ENCODE measurements around the gene PPP1R37.
"Not testable (repeated sequence)": the region's sequence is repeated elsewhere in the genome, so short reads cannot be mapped to it uniquely, and the experiment has no call there.

Gene PPP1R37

GRCh38 chr19:45118591-45119355 lies 25.8 kb downstream of the PPP1R37 start:
- H3K27ac ChIP-seq (ENCODE audit: low read depth, low read length); H3K27me3 ChIP-seq (ENCODE audit: control insufficient read depth, insufficient read depth, low read length); H3K9ac ChIP-seq (ENCODE audit: low read depth, low read length); H3K4me3 ChIP-seq (ENCODE audit: low read depth, low read length); H3K36me3 ChIP-seq (ENCODE audit: control insufficient read depth, insufficient read depth, low read length); H3K4me1 ChIP-seq (ENCODE audit: control insufficient read depth, insufficient read depth, low read length); H3K9me3 ChIP-seq (ENCODE audit: control insufficient read depth, insufficient read depth, low read length): not testable (repeated sequence)

- Histone ChIP-seq H3K27ac (ENCODE audit: low read depth, low read length) (no peak overlapping the region), H3K4me1 (ENCODE audit: control insufficient read depth, insufficient read depth, low read length) (no peaks in the 10 kb centered on the region), H3K9me3 (ENCODE audit: control insufficient read depth, insufficient read depth, low read length) (no peaks in the 10 kb centered on the region), H3K9ac (ENCODE audit: low read depth, low read length) (no peak overlapping the region), H3K36me3 (ENCODE audit: control insufficient read depth, insufficient read depth, low read length) (no peaks in the 10 kb centered on the region), H3K27me3 (ENCODE audit: control insufficient read depth, insufficient read depth, low read length) (no peaks in the 10 kb centered on the region), H3K4me3 (ENCODE audit: low read depth, low read length) (no peak overlapping the region)
Measured at GRCh38 chr19:45119582-45119981, 26.6 kb downstream of the PPP1R37 start.

- Histone ChIP-seq H3K4me1 (ENCODE audit: control insufficient read depth, insufficient read depth, low read length) (no peaks in the 10 kb centered on the region), H3K36me3 (ENCODE audit: control insufficient read depth, insufficient read depth, low read length) (no peaks in the 10 kb centered on the region), H3K27ac (ENCODE audit: low read depth, low read length) (no peak overlapping the region), H3K4me3 (ENCODE audit: low read depth, low read length) (no peak overlapping the region), H3K9ac (ENCODE audit: low read depth, low read length) (no peak overlapping the region), H3K27me3 (ENCODE audit: control insufficient read depth, insufficient read depth, low read length) (no peaks in the 10 kb centered on the region), H3K9me3 (ENCODE audit: control insufficient read depth, insufficient read depth, low read length) (no peaks in the 10 kb centered on the region)
Measured at GRCh38 chr19:45121827-45122345, 28.9 kb downstream of the PPP1R37 start.

- Histone ChIP-seq H3K4me3 (ENCODE audit: low read depth, low read length) (no peak overlapping the region), H3K4me1 (ENCODE audit: control insufficient read depth, insufficient read depth, low read length) (no peaks in the 10 kb centered on the region), H3K9me3 (ENCODE audit: control insufficient read depth, insufficient read depth, low read length) (no peaks in the 10 kb centered on the region), H3K9ac (ENCODE audit: low read depth, low read length) (no peak overlapping the region), H3K27me3 (ENCODE audit: control insufficient read depth, insufficient read depth, low read length) (no peaks in the 10 kb centered on the region), H3K36me3 (ENCODE audit: control insufficient read depth, insufficient read depth, low read length) (no peaks in the 10 kb centered on the region), H3K27ac (ENCODE audit: low read depth, low read length) (no peak overlapping the region)
Measured at GRCh38 chr19:45122832-45123231, 29.9 kb downstream of the PPP1R37 start.

GRCh38 chr19:45123440-45123850 lies 30.5 kb downstream of the PPP1R37 start:
- no peaks in the 10 kb centered on the region for H3K27me3 ChIP-seq (ENCODE audit: control insufficient read depth, insufficient read depth, low read length)
- H3K9ac ChIP-seq (ENCODE audit: low read depth, low read length), result no peak overlapping the region
- no peaks in the 10 kb centered on the region for H3K36me3 ChIP-seq (ENCODE audit: control insufficient read depth, insufficient read depth, low read length)
- no peak overlapping the region for H3K4me3 ChIP-seq (ENCODE audit: low read depth, low read length)
- H3K9me3 ChIP-seq (ENCODE audit: control insufficient read depth, insufficient read depth, low read length), result no peaks in the 10 kb centered on the region
- H3K4me1 ChIP-seq (ENCODE audit: control insufficient read depth, insufficient read depth, low read length), result no peaks in the 10 kb centered on the region
- H3K27ac ChIP-seq (ENCODE audit: low read depth, low read length), result no peak overlapping the region

- Histone ChIP-seq H3K4me1 (ENCODE audit: control insufficient read depth, insufficient read depth, low read length) (no peaks in the 10 kb centered on the region), H3K9ac (ENCODE audit: low read depth, low read length) (no peak overlapping the region), H3K27ac (ENCODE audit: low read depth, low read length) (no peak overlapping the region), H3K36me3 (ENCODE audit: control insufficient read depth, insufficient read depth, low read length) (peaks cover 3% of the 10 kb centered on the region; the same call in 1 of the 2 replicates), H3K4me3 (ENCODE audit: low read depth, low read length) (no peak overlapping the region), H3K27me3 (ENCODE audit: control insufficient read depth, insufficient read depth, low read length) (no peaks in the 10 kb centered on the region), H3K9me3 (ENCODE audit: control insufficient read depth, insufficient read depth, low read length) (no peaks in the 10 kb centered on the region)
Measured at GRCh38 chr19:45124021-45124420, 31.0 kb downstream of the PPP1R37 start.

- no peak overlapping the region for H3K9ac ChIP-seq (ENCODE audit: low read depth, low read length)
- H3K4me1 ChIP-seq (ENCODE audit: control insufficient read depth, insufficient read depth, low read length), result peaks cover 1% of the 10 kb centered on the region; the same call in 1 of the 2 replicates
- H3K9me3 ChIP-seq (ENCODE audit: control insufficient read depth, insufficient read depth, low read length), result no peaks in the 10 kb centered on the region
- peaks cover 3% of the 10 kb centered on the region; the same call in 1 of the 2 replicates for H3K36me3 ChIP-seq (ENCODE audit: control insufficient read depth, insufficient read depth, low read length)
- no peak overlapping the region for H3K27ac ChIP-seq (ENCODE audit: low read depth, low read length)
- no peak overlapping the region for H3K4me3 ChIP-seq (ENCODE audit: low read depth, low read length)
- no peaks in the 10 kb centered on the region for H3K27me3 ChIP-seq (ENCODE audit: control insufficient read depth, insufficient read depth, low read length)
Measured at GRCh38 chr19:45125360-45125759, 32.4 kb downstream of the PPP1R37 start.

GRCh38 chr19:45125975-45126493 lies 33.1 kb downstream of the PPP1R37 start:
- Histone ChIP-seq H3K9me3 (ENCODE audit: control insufficient read depth, insufficient read depth, low read length) (no peaks in the 10 kb centered on the region), H3K4me3 (ENCODE audit: low read depth, low read length) (no peak overlapping the region), H3K36me3 (ENCODE audit: control insufficient read depth, insufficient read depth, low read length) (peaks cover 3% of the 10 kb centered on the region; the same call in 1 of the 2 replicates), H3K9ac (ENCODE audit: low read depth, low read length) (no peak overlapping the region), H3K27ac (ENCODE audit: low read depth, low read length) (no peak overlapping the region), H3K4me1 (ENCODE audit: control insufficient read depth, insufficient read depth, low read length) (peaks cover 8% of the 10 kb centered on the region; the same call in 1 of the 2 replicates), H3K27me3 (ENCODE audit: control insufficient read depth, insufficient read depth, low read length) (no peaks in the 10 kb centered on the region)

GRCh38 chr19:45126654-45127053 lies 33.7 kb downstream of the PPP1R37 start:
- no peak overlapping the region for H3K27ac ChIP-seq (ENCODE audit: low read depth, low read length)
- H3K36me3 ChIP-seq (ENCODE audit: control insufficient read depth, insufficient read depth, low read length), result peaks cover 3% of the 10 kb centered on the region; the same call in 1 of the 2 replicates
- no peaks in the 10 kb centered on the region for H3K27me3 ChIP-seq (ENCODE audit: control insufficient read depth, insufficient read depth, low read length)
- no peaks in the 10 kb centered on the region for H3K9me3 ChIP-seq (ENCODE audit: control insufficient read depth, insufficient read depth, low read length)
- peaks cover 8% of the 10 kb centered on the region; the same call in 1 of the 2 replicates for H3K4me1 ChIP-seq (ENCODE audit: control insufficient read depth, insufficient read depth, low read length)
- H3K9ac ChIP-seq (ENCODE audit: low read depth, low read length), result no peak overlapping the region
- no peak overlapping the region for H3K4me3 ChIP-seq (ENCODE audit: low read depth, low read length)

GRCh38 chr19:45128146-45128545 lies 35.2 kb downstream of the PPP1R37 start:
- no peaks in the 10 kb centered on the region for H3K9me3 ChIP-seq (ENCODE audit: control insufficient read depth, insufficient read depth, low read length)
- H3K27ac ChIP-seq (ENCODE audit: low read depth, low read length), result no peak overlapping the region
- H3K36me3 ChIP-seq (ENCODE audit: control insufficient read depth, insufficient read depth, low read length), result peaks cover 3% of the 10 kb centered on the region; the same call in 1 of the 2 replicates
- no peaks in the 10 kb centered on the region for H3K27me3 ChIP-seq (ENCODE audit: control insufficient read depth, insufficient read depth, low read length)
- no peak overlapping the region for H3K9ac ChIP-seq (ENCODE audit: low read depth, low read length)
- peaks cover 8% of the 10 kb centered on the region; the same call in 1 of the 2 replicates for H3K4me1 ChIP-seq (ENCODE audit: control insufficient read depth, insufficient read depth, low read length)
- no peak overlapping the region for H3K4me3 ChIP-seq (ENCODE audit: low read depth, low read length)

- Histone ChIP-seq H3K27me3 (ENCODE audit: control insufficient read depth, insufficient read depth, low read length) (no peaks in the 10 kb centered on the region), H3K4me1 (ENCODE audit: control insufficient read depth, insufficient read depth, low read length) (peaks cover 8% of the 10 kb centered on the region; the same call in 1 of the 2 replicates), H3K27ac (ENCODE audit: low read depth, low read length) (no peak overlapping the region), H3K36me3 (ENCODE audit: control insufficient read depth, insufficient read depth, low read length) (peaks cover 3% of the 10 kb centered on the region; the same call in 1 of the 2 replicates), H3K9me3 (ENCODE audit: control insufficient read depth, insufficient read depth, low read length) (no peaks in the 10 kb centered on the region), H3K9ac (ENCODE audit: low read depth, low read length) (no peak overlapping the region), H3K4me3 (ENCODE audit: low read depth, low read length) (no peak overlapping the region)
Measured at GRCh38 chr19:45128806-45129205, 35.8 kb downstream of the PPP1R37 start.

All from HUES48 (cell line).